ENCODE measurements around the gene GMDS.

- TF ChIP-seq TAF1 (IDR thresholded peaks at IDR 0.05; ENCODE audit: borderline replicate concordance, low read depth, low read length) (no peak), POLR2A (IDR thresholded peaks at IDR 0.05; ENCODE audit: low read depth, low read length) (no peak), POLR2AphosphoS5 (IDR thresholded peaks at IDR 0.05; ENCODE audit: low read depth, low read length) (no peak)
Observed at GRCh38 chr6:1714654-1715053, 530.8 kb downstream of the GMDS start.

Measured in GM12892 (cell line).